ENCODE data around the gene SLC15A4.

DNA sequence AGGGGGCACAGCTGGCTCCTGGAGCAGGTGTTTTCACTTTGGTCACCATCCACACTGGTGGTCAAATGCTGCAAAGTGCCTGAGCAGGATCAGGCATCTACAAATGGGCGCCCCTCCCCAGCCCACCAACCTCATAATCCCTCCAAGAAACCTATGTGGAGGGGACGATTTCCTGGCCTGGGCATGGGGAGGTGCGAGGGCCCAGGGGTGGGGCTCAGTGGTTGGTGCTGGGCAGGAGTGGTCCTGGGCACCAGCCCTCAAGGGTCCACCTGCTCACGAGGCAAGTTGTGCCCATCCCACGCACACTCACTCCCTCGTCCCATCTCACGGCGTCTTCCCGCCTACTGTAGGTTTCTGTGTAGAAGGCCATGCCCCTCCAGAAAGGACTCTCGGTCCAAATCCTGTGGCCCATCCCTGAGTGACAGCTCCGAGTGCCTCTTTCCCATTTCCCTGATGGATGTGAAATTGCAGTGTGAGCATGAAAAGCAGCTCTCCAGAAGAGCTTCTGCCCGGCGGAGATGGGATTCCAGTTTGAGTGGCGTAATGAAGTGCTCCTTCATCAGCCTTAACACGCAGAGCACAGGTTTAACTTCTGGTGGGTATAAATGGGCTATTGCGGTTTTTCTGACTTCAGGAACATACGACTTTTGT is 36.9 kb downstream of the SLC15A4 start:
- TF ChIP-seq, protein P1, sequence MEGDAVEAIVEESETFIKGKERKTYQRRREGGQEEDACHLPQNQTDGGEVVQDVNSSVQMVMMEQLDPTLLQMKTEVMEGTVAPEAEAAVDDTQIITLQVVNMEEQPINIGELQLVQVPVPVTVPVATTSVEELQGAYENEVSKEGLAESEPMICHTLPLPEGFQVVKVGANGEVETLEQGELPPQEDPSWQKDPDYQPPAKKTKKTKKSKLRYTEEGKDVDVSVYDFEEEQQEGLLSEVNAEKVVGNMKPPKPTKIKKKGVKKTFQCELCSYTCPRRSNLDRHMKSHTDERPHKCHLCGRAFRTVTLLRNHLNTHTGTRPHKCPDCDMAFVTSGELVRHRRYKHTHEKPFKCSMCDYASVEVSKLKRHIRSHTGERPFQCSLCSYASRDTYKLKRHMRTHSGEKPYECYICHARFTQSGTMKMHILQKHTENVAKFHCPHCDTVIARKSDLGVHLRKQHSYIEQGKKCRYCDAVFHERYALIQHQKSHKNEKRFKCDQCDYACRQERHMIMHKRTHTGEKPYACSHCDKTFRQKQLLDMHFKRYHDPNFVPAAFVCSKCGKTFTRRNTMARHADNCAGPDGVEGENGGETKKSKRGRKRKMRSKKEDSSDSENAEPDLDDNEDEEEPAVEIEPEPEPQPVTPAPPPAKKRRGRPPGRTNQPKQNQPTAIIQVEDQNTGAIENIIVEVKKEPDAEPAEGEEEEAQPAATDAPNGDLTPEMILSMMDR (conservative IDR thresholded peaks at IDR 0.05): no peak
- no peak for TF ChIP-seq EZH2 (IDR thresholded peaks at IDR 0.05; ENCODE audit: low read depth)
